Measurements from ENCODE around the gene BTBD18.

The BTBD18 gene

GRCh38 chr11:57773026-57773598 is 21.5 kb upstream of the BTBD18 start:
- DNase-seq: no peak

GRCh38 chr11:57772562-57772961 is 20.9 kb upstream of the BTBD18 start:
- no peak for DNase-seq

- DNase-seq: no peak
Measured at GRCh38 chr11:57771365-57771764, 19.7 kb upstream of the BTBD18 start.

DNA sequence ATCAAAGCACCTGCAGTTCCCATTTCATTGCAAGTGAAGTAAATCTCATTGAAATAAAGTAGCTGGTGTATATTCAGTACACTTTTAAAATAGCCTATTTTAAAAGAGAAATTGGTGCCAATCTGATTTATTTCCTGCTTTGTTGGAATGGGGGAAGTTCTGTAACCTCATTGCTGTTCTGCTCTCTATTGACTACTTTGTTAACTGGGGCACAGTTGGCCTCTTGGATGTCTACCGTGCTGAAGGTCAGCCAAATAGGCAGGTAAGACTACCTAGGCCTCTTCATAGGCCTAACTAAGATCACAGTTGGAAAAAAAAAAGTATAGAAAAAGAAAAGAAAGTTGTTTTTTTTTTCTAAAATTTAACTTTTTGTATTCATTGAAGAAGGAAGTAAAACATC is 19.2 kb upstream of the BTBD18 start:
- DNase-seq: no peak

DNA sequence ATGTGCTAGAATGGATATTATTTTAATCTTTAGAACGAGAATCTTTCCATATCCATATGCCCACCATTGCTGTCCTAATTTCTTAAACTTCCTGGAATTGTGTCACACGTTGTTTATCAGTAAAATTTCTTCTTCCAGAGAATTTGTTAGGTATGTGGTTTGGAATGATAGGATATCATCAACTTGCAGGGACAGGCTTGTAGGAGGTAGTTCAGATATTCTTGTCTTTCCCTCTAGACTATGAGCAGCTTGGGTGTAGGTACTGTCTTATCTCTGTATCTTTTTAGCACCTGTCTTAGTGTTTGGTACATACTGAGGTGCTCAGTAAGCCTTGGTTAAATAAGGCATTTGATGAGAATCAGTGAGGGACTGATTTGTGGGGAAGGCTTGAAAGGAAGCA is 13.4 kb upstream of the BTBD18 start:
- no peak for DNase-seq

GRCh38 chr11:57764566-57764965 is 12.9 kb upstream of the BTBD18 start:
- DNase-seq: no peak

GRCh38 chr11:57764021-57764420 is 12.4 kb upstream of the BTBD18 start:
- DNase-seq: no peak

GRCh38 chr11:57763568-57763967 is 11.9 kb upstream of the BTBD18 start:
- DNase-seq: no peak

DNA sequence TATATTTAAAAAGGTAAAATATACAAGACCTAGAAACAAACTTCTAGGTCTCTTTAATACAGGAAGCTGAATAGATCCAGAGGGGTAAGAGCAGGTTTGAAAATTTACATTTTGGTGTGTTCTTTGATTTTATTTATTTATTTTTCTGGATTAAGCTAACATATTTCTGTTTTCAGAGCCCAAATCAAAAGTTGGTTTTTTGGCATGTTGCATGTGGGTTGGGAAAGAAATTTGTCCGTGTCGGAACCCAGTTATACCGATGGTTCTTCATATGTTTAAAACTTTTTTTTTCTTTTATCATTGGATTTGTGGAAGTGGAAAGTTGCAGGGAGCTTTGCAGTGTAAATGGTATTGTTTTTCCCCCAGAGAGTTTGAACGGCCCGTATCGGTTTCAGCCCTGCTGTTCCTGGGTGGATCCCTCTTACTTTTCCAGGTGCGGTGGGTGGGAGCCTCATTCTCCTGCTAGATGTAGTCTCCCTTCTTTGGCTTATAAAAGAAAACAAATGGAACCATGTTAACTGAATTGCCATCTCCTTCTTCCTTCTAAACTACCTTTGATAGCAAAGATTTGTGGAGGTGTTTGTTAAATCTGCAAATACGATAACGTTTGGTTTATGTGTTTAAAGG is 10.7 kb upstream of the BTBD18 start:
- DNase-seq: no peak

GRCh38 chr11:57761301-57762234 is 9.9 kb upstream of the BTBD18 start, which contains the start of gene CTNND1:
TSS of gene CTNND1 (plus strand) at chr11:57761802. CDS start at chr11:57791479, 29,677 bp downstream.
- no peak for DNase-seq

DNA sequence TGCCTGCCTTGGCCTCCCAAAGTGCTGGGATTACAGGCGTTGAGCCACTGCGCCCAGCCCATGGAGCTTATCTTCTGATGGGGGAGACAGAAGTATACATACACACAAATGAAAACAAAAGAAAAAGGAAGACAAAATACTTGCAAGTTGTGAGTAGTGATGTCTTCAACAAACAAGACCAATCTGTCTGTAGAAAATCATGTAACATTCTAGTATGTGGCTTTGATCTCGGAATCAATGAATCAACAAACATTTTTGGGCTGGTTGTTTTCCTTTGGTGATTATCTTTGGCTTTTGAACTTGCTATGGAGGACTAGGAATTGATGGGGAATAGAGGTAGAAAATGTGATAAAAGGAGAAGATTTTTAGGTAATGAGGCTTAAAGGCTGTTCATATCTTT is 6.6 kb upstream of the BTBD18 start:
- no peak for DNase-seq

DNA sequence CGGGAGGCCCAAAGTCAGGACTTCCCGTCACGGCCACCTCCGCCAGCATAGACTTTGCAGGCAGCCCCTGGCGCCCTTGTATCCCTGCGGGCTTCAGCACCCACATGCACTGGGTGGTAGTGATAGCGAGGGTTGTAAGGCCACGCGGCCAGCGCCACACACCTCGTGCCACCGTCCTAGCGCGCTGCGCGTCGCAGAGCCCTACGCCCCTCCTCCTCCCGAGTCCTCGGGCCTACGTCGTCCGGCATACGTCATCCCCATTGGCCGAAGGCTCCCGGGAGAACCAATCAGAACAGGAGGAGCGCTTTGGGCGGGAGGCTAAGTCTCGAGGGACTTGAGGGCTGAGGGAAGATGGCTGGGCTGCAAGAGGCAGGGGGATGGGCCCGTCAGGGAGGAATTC is 1.3 kb upstream of the BTBD18 start:
- no peak for DNase-seq

GRCh38 chr11:57751176-57751575 is 443 bp downstream of the BTBD18 start:
- DNase-seq: no peak

- DNase-seq: no peak
Measured at GRCh38 chr11:57746920-57747319, 4.7 kb downstream of the BTBD18 start.

- no peak for DNase-seq
Measured at GRCh38 chr11:57745206-57745605, 6.4 kb downstream of the BTBD18 start.

- DNase-seq: no peak
Measured at GRCh38 chr11:57744357-57744756, 7.3 kb downstream of the BTBD18 start.

DNA sequence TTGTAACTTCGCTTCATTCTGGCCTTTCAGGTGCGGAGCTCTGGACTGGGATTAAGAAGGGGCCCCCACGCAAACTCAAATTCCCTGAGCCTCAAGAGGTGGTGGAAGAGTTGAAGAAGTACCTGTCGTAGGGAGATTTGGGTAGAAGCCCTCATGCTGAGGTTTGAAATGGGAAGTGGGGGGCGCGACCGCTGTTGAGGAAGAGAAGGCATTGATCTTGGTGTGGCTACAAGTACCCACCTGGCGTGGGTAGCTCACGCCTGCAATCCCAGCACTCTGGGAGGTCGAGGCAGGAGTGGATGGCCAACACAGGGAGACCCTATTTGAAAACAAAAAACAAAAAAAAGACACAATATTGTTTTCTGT is 9.5 kb downstream of the BTBD18 start:
- no peak for DNase-seq

DNA sequence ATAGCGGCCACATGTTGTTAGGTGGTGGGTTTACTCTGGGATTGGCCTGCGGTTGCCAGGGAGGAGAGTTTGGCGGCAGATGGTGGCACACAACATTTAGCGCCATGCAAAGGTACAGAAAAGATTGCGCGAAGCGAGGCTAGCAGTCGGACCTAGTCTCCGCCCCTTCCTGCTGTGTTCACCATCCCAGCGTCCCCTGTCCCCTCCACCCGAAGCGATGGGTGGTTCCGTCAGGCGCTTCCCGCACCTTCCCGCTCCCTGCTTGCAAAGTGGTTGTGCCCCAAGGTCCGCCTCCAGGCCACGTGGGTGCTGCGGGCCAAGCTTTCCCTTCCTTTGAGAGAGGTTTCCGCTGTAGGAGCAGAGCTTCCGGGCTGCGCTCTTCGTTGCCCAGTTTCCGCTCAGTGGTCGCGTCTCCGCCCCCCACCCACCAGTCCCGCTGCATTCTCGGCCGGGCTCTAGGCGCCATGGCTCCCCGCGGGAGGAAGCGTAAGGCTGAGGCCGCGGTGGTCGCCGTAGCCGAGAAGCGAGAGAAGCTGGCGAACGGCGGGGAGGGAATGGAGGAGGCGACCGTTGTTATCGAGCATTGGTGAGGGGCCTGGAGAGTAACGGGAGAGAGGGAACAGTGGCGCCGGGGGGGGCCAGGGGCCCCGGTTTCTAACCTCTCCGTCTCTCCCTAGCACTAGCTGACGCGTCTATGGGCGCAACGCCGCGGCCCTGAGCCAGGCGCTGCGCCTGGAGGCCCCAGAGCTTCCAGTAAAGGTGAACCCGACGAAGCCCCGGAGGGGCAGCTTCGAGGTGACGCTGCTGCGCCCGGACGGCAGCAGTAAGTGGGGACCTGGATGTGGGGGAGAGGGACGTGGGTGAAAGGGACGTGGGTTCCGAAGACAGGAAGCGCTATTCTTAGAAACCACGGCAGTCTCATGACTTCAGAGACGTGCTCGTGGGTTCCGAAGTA is 10.2 kb downstream of the BTBD18 start, which contains the start of gene SELENOH:
TSS of gene SELENOH (plus strand) at position 360 of the 955 bp plus-strand sequence. CDS start at position 465, 105 bp downstream.
- DNase-seq: peak; percentile 84

DNA sequence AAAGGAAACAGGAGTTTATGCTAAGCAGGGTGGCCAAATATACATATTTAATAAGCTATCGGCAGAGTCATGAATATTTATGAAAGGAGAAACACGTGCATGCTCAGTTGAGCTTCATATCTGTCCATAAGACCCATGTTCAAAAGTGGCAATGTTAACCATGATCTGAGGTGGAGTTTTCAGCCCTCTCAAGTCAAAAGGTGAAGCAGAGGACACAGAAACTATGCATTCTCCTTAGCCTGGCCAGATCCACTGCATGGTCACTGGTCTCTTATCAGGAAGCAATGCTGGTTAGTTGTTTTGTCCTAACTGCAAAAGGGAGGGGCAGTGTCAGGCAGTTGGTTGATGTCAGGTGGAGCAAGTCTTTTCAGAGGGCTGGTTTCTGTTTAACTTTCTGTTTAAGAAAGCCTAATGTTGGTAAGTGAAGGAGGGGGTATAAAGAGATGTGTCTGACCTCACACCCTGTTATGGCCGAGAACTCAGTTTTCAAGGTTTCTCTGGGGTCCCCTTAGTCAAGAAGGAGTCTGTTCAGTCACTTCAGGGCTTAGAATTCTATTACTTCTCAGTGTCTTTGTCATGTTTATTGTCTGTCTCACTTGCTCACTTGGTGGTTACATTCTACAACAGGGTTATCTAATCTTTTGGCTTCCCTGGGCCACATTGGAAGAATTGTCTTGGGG is 15.9 kb downstream of the BTBD18 start:
- no peak for DNase-seq

DNA sequence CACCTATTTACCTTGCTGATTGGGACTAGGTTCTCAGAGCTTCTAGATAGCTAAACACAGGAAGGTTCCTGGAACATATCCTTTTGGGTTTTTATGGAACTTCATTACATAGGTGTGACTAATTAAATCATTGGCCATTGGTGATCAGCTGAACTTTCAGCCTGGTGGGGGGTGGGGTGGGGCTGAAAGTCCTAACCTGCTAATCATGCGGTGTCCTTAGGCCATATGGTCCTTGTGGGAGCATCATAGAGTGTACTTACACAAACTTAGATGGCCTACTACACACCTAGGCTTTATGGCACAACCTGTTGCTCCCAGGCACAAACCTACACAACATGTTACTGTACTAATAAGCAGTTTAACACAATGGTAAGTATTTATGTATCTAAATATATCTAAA is 19.0 kb downstream of the BTBD18 start:
- no peak for DNase-seq

- DNase-seq: no peak
Measured at GRCh38 chr11:57729479-57729878, 22.1 kb downstream of the BTBD18 start.

DNA sequence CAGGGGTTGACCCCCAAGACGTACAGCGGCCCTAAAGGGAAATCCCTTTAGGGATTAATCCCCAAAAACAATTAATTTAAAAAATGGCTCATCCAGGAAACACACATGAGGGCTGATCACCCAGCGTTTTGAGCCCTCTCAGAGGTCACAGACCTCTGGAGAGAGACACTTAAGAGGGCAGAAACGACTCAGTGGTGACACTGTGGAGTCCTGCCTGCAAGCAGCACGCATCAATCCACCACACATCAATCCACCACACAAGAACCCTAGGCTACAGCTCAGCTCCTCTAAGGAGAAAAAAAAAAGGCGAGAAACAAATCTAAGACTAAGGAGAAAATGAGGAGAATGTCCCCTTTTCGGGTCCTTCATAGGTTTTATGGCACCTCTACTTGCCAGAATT is 22.8 kb downstream of the BTBD18 start:
- no peak for DNase-seq
